ENCODE results near the gene TSPAN31.

GRCh38 chr12:57732726-57733593, 11.9 kb upstream of the TSPAN31 start:
- TF ChIP-seq POLR2A (IDR thresholded peaks at IDR 0.05; ENCODE audit: low read depth, low read length) (no peak), TAF1 (IDR thresholded peaks at IDR 0.05; ENCODE audit: borderline replicate concordance, low read depth, low read length) (no peak), POLR2AphosphoS5 (IDR thresholded peaks at IDR 0.05; ENCODE audit: low read depth, low read length) (no peak)
